Suppressor macrophage (primary cell): ENCODE measurements around the gene PGAP2.
A peak's percentile ranks its signal among the peaks of the same experiment; 100 is the strongest.

ENCODE experiments used
- DNase-seq, 4 experiments: peaks; one replicate each; pipeline ENCODE4 v3.0.0-alpha.2; 2020 to 2022

The PGAP2 gene

DNA sequence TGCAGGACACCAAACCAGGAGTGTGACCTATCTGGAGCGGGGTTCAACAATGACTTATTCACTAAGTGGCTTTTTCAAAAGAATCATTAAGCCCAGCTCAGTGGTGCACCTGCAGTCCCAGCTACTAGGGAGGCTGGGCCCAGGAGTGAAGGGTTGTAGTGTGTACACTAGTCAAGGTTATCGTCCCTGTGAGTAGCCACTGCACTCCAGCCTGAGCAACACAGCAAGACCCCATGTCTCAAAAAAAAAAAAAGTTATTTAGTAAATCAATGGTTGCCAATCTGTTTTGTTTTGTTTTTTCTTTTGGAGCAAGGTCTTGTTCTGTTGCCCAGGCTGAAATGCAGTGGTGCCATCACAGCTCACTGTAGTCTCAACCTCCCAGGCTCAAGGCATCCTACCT, 24.5 kb downstream of the PGAP2 start:
- DNase-seq = peak in 1 of 4 experiments; percentile 14

DNA sequence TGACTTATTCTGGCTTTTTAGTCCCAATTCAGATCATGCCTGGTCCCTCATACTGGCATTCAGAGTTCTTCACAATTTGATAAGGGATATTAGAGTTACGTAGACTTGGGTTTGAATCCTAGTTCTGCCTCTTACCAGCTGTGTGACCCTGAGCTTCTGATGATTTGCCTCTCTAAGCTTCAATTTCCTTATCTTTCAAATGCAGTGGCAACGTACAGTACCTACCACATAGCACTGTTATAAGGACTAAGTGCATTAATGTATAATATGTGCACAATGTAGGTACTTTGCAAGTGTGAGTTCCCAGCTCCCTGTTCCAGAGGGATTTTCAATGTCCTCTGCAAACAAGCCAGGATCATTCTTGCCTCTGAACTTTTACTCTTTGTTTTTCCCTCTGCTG, 25.1 kb downstream of the PGAP2 start:
- no peak for DNase-seq

DNA sequence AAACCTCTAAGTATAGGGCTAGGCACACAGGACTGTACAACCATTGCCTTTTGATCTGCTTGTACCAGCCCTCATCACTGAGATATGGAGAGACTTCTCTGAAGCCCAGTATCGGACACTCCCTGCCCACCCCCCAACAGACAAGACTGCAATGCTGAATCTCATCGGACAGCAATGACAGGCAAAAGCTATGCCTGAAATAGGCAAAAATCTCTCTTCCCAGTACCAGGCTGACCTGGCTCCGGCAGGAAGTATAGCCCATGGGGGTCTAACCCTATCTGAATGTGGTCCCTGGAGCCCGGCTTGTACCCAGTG, 25.9 kb downstream of the PGAP2 start:
- no peak for DNase-seq

DNA sequence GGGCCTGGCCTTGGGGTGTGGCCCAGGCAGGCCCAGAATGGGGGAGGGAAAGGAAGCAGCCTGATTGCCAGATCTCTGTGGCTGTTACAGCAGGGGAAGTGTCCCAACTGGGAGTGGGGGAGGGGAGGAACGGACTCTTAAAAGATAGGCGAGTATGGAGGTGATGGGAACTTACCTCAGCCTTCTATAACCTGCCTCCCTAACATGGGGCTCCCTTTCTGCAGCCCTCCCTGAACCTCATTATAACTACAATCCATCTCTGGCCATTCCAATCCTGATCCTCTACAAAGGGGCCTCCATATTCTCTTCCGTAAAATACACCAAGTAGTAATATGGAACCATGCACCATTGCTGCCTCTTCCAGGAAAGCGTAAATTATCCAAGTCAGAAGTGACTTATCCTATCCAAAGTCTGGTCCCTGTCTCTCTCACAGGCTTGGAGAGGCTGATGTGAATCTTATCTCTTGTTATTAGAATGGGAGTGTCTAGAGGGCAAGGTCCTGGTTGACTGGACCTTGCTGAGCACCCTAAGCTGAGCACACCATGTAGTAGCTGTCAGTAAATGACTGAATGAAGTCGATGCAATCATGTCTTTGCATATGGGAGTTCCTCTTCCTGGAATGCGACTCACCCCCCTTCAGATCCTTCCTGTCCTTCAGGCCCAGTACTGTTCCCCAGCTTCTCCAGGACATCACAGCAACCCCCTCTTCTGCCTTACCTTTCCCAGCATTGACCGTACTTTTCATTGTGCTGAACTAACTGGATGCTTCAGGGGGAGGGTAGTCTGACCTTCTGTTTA, 26.5 kb downstream of the PGAP2 start:
- DNase-seq = peak; percentile 71 to 92 (median 83)

DNA sequence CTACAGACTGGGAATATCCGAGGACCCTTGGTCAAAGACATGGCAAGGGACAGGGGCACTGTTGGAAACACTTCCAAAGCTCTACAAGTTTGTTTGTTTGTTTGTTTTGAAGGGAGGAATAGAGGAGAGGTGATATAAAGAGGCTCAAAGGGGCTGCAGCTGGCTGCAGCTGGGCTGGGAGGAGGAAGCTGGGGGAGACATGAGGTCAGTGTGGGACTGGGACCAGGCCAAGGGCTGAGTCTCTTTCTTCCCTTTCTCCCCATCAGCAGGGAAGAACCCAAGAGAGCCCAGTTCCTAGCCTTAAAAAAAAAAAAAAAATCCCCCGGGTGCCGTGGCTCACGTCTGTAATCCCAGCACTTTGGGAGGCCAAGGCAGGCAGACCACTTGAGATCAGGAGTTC, 27.4 kb downstream of the PGAP2 start:
- DNase-seq = peak in 3 of 4 experiments; percentile 49 to 71 (median 60)

DNA sequence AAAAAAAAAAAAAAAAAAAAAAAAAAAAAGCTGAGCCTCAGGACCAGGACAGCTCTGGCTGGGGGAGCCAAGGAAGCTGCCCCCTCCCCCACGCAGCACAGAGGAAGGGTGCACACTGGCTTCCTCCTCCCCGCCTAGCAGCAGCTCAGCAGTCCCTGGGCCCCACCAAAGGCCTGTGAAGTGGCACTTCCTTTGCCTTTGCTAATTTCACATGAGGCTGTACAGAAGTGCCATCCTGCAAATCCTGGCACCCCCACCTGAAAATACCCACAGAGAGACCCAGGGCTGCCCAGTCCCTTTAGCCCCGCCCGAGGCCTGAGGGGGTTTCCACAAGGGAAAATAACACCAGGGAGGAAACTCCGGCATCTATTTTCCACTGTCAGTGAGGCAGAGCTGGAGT, 28.5 kb downstream of the PGAP2 start:
- DNase-seq = peak in 3 of 4 experiments; percentile 71 to 83 (median 82)

DNA sequence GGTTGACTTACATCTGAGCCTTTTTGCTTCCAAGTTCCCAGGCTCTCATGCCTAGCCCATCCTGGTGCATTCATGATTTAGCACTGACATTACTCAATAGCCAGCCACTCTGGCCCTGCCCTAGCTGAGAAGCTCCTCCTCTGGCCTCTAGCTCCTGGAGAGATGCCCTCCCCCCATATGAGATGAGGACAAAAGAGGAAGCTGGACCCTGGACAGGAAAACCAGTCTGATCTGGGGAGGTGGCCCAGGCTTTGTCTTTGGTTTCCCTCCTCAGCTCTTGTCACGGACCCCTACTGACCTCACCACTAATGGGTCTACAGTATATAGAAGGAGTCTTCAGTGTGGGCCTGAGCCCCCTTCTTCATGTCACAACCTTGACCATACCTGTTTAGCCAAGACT, 29.4 kb downstream of the PGAP2 start:
- DNase-seq = peak; percentile 86 to 96 (median 93)

DNA sequence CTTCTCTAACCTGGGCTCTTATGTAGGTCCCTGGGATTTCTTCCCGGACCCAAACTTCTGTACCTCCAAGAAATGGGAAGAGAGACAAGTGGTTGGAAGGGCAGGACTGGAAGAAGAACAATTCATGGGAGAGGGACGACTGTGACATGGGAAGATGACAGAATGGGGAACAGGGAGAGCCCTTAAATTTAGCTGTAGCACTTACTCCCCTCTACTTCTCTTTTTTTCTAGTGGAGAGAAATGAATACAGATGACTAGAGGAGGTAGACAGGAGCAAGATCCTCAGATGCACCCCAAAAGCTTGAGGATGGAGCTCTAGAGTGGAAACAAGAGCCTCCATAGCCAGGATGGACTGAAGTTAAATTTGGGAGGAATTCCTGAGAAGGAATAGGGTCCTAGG, 30.1 kb downstream of the PGAP2 start:
- DNase-seq = peak in 3 of 4 experiments; percentile 42 to 75 (median 70)

DNA sequence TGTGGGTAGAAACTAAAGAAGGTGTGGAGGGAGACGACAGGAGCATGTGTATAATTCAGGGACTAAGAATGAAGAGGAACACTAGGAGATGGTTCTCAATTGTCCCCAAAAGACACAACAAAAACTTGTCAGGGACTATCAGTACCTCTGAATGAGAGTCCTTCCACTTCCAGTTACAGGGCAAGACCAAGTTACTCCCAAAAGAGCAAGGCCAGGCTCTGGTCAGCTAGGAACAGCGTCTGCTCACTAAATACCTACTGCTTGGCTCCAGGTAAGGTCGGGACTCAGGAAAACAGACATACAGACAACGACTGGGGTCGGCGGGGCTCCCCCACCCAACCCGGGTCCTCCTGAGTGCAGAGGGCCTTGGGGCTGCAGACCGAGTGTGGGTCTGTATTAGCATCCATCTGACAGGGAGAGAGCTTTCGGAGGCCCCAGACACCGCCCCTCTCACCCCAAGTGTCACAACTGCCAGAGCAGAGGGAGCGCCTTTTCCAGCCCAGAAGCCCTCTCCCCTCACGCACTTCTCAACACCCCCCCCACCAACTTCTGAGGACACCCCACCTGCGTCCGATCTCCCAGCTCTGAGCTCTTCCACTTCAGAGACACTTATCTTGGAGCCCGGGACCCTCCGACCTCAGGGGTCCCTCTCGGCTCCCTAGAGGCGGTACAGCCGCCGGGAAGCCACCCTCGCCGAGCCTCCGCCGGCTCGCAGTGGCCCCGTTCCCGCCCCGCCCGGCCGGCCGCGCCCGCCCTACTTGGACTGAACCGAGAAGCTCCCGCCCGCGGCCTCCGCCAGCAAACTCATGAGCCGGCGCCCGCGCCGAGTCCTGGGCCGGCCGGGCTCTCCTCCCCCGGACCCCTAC, 31.9 kb downstream of the PGAP2 start:
- peak in 2 of 4 experiments; percentile 31 to 47 for DNase-seq

DNA sequence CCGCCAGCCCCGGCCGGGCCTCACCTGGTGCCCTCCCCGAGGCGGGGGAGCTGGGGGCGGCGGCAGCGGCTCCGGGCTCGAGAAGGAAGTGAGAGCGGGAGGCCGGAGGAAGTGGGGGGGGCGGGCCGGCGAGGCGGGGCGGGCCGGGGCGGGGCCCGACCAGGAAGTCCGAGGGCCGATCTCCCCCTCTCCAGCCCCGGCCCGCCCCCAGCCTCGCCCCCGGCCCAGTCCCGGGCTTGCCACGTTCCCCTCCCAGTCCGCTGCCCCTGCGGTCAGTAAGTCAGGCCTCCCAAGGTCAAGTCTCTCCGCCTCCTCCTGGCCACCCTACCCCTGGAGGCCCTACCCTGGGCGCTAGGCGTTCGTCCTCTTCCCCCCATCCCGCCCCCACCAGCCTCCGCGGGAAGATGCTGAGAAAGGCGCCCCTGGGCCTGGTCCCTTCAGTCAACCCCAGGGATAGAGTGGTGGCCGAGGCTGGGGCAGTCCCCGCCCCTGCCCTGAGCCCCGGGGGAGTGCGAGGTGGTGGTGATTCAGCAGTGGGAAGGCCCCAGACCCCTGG, 32.6 kb downstream of the PGAP2 start, which contains the start of gene RHOG:
Gene RHOG, minus strand, starts transcription at position 90 of the 556 bp plus-strand sequence. CDS start 12,821 bp downstream, outside the sequence.
- DNase-seq = peak in 3 of 4 experiments; percentile 82 to 95 (median 93)

DNA sequence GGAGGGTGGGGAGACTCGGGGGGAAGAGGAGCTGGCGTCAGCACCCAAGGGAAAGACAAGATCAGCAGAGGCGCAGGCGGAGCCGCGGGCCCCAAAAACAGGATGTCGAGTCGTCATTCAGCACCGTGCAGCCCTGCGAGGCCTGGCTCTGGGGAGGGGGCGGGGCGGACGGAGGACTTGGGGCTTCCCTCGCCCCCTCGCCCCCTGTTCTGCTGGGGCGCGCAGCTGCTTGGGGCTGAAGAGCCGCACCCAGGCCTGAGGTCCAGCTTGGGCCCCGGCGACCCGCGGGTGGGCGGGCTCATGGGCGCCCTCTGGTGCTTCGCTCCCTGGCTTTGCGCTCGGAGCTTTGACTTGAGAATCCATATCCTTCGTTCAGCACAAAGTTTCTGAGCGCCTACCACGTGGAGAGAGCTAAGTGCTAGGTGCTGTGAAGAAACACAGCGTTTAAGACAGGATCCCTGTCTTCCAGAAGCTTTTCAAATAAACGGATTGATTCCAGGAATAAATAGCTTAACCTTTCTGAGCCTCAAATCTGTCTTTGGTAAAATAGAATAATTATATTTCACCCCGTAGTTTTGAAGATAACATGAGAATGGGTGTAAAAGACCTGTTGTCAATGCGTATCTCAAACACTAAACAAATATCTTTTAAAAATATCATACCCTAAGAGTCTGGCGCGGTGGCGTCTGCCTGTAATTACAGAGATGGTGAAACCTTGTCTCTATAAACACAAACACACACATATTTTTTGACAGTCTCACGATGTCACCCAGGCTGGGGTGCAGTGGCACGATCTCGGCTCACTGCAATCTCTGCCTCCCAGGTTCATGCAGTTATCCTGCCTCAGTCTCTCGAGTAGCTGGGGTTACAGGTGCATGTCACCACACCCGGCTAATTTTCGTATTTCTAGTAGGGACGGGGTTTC, 33.3 kb downstream of the PGAP2 start:
- DNase-seq = peak; percentile 94 to 97 (median 95)

DNA sequence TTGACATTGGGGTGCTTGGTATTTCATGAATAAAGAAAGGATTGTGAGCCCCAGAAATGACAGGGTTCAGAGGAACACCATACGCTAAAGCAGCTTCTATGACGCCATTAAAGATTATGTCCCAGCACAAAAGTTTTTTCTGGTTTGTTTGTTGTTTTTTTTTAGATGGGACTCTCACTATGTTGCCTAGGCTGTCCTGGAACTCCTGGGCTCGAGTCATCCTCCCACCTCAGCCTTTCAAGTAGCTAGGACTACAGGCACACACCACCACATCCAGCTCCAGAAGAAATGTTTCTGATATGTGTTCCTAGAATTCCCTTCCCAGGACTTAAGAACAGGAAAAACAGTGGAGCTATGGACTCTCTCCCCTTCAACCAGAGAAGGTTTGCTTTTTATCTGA, 35.0 kb downstream of the PGAP2 start:
- peak in 1 of 4 experiments; percentile 53 for DNase-seq

DNA sequence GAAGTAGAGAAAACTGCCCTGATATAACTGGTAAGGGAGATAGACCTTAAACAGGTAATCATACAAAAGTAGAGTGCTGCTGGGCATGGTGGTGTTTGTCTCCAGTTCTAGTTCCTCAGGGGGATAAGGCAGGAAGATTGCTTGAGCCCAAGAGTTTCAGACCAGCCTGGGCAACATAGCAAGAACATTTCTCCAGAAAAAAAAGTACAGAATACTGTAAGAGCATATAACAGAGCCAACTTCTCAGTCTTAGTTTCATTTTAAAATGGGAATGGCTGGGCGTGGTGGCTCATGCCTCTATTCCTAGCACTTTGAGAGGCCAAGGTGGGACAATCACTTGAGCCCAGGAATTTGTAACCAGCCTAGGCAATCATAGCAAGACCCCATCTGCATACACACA, 36.9 kb downstream of the PGAP2 start:
- no peak for DNase-seq

DNA sequence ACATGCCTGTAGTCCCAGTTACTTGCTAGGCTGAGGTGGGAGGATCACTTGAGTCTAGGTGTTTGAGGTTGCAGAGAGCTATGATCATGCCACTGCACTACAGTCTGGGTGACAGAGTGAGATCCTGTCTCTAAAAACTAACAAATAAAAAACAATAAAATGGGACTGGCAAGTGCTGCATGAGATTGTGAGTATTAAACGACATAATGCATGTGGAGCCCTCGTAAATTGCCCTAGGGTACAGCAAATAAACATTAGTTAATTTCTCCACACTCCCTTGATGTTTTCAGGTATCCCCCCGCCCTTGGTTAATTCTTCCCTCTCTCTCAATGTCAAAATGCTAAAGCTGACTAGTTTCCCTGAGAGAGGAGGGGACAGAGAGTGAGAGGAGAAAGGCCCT, 37.3 kb downstream of the PGAP2 start:
- no peak for DNase-seq

DNA sequence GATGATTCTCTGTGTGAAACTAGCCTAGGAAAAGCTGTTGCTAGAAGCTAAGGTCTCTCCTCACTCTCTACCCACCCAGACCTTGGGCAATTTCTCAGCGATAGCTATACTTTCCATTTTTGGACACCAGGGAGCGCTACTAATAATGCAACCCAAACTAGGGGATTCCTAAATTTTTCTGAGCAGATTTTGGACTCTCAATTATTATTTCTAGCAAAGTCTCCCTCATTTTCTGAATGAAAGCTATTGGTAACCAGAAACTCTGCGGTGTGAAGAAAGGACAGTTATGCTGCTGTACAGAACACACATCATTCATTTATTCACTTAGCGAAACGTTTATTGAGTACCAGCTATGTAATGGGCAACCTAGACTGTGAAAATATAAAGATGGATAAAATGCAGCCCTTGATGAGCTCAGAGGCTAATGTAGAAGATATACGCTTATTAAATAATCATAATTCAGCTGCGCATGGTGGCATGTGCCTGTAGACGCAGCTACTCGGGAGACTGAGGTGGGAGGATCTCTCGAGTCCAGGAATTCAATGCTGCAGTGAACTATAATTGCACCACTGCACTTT, 41.0 kb downstream of the PGAP2 start:
- peak; percentile 59 to 80 (median 72) for DNase-seq

DNA sequence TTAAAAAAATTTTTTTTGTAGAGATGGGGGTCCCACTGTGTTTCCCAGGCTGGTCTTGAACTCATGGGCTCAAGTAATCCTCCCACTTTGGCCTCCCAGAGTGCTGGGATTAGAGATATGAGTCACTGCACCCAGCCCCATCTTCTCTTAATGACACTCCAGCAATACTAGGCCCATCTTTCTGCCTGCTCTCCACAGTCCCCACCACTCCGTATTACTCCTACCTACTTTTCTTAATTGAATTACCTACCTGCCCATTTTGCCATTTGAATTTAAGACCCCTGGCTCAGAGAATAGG, 45.1 kb downstream of the PGAP2 start:
- DNase-seq = no peak

DNA sequence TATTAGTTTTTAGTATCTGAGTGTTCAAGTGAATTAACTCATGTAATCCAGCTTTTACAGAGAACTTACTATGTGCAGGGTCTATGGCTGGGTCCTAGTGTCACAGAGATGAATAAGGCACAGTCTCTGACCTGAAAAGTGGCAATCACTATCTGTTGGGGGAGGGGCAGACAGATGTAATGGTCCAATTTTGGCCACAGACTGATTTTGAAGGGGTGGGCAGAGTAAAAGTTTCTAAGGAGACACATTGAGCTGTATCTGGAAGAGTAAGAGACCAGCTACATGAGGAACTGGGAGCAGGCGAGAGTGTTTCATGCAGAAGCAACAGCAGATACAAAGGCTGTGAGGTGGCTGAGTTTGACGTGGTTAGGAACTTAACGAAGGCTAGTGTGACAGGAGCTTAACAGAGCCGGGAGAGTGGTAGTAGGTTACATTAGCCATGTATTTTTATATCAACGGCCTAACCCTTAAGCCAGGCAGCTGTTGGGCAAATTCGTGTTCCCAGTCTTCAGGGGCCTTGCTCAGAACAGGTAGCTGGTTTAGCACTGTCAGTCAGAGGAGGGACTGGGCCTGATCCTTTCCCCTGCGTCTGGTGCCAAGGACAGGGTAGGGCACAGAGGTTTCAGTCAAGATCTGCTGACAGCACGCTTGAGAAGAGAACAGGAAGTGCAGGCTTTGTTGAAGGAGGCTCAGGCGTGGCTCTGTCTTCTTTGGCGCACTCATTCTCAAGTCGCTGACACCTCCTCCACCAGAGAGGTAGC, 45.7 kb downstream of the PGAP2 start:
- DNase-seq = peak; percentile 78 to 87 (median 84)

DNA sequence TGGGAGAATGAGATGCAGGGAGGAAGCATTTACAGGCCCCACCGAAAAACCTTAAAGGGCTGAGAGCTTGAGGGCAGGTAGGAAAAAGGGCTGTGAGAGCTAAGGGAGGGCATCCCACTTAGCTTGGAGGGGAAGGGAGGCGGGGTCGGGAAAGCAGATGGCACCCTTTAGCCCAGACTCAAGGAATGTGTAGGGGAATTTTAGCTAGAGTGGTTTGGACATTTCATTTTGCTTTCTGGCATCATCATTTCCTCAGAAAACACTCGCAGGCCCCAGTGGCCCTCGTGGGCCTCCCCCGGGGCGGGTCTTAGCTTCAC, 46.3 kb downstream of the PGAP2 start:
- no peak for DNase-seq

DNA sequence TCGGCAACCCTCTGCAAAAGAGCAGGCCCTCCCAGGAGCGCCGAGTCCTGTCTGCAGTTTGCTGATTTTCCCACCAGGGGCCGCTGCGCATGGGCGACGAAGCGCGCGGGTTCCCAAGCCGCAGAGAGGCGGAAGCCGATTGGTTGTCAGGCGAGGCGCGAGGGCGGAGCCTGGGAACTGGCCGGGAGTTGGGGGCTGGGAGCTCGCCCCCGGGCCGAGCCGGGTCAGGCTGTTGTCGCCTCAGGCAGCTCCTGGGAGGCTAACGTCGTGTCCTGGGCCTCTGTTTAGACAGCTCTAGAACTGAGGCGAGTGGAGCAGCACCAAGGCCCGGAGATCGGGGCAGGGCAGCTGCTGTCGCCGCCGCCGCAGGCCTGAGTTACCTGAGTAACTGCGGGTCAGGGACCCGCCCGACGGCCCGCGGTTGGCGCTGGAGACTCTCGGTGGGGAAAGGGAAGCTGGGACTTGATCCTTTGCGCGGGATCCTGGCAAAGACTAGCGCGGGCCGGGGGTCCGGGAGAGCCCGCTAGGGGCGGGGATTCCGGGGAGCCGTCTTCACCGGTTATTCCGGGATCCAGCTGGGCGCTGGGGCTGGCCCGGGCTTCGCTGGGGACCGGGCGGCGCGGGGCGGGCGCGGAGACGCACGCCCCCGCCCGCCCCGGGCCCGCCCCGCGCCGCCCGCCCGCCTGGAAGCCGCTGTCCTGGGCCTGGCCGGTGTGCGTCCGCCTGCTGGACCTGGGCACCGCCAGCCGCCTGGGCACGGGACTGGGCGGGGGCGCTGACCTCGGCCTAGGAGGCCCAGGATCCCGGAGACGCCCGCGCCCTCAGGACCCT, 46.8 kb downstream of the PGAP2 start, which contains the start of gene STIM1:
Gene STIM1, plus strand, starts transcription at position 688 of the 831 bp plus-strand sequence. CDS start 607 bp downstream, outside the sequence.
- DNase-seq = peak; percentile 98 to 99 (median 98)

DNA sequence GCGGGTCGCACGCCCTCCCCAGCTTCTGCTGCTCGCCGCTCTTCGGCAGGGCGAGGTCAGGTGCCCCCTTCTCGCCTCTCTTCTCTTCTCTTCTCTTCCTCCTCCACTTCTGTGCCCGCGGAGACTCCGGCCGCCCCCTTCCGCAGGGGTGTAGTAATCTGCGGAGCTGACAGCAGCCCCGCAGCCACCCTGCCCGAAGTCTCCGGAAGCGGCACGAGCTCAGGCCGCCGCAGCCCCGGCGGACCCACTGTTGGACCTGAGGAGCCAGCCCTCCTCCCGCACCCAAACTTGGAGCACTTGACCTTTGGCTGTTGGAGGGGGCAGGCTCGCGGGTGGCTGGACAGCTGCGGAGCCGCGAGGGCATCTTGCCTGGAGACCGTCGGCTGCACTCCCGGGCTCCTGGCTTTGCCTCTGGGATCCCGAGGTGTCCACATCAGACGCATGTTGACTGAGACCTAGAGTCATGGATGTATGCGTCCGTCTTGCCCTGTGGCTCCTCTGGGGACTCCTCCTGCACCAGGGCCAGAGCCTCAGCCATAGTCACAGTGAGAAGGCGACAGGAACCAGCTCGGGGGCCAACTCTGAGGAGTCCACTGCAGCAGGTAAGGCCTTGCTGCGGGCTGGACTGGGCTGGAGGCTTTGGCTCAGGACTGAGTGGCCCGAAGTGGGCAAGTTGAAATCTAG, 47.6 kb downstream of the PGAP2 start:
- peak; percentile 50 to 81 (median 66) for DNase-seq
